K562 (cell line): ENCODE data around the gene ELK1. TPM values are rescaled to one million over a fixed set of nuclear protein-coding genes. Genes with fewer than 3 reads are reported as not detected.
A peak's percentile ranks its signal among the peaks of the same experiment; 100 is the strongest.

Experiments used
- ARID1B ChIP-seq: fragments of 450-650 bp; IDR thresholded peaks from 2 replicates; pipeline ENCODE4 v1.6.1; 2016; ENCODE audit warnings: antibody characterized with exemption, mild to moderate bottlenecking, inconsistent platforms
- CTBP1 ChIP-seq: fragments of 450-650 bp; IDR thresholded peaks from 2 replicates; pipeline ENCODE4 v1.6.1; 2016; ENCODE audit warnings: borderline replicate concordance
- CXXC5 ChIP-seq: fragments of 250-450 bp; sonication (Bioruptor Pico); IDR thresholded peaks from 2 replicates; pipeline ENCODE4 v1.8.0; 2022; ENCODE audit warnings: inconsistent platforms, mild to moderate bottlenecking, moderate library complexity
- EGR1 ChIP-seq: fragments of 450-650 bp; conservative IDR thresholded peaks from 2 replicates; pipeline ENCODE4 v1.6.1; 2017; ENCODE audit warnings: mild to moderate bottlenecking
- FOXA3 ChIP-seq, 2 experiments: fragments of 450-650 bp in 1 of 2; sonication (generic) in 1 of 2; formaldehyde crosslinking; IDR thresholded peaks in 1 of 2; conservative IDR thresholded peaks in 1 of 2; 2 replicates each; pipeline versions ENCODE4 v1.4.0 to v1.8.0; 2020 to 2022; ENCODE audit warnings: mild to moderate bottlenecking in 2 of 2, missing genetic modification reagents in 1 of 2
- FOXM1 ChIP-seq, 2 experiments: fragments of 450-650 bp in 1 of 2; sonication (generic) in 1 of 2; formaldehyde crosslinking in 1 of 2; IDR thresholded peaks; 2 replicates each; pipeline versions ENCODE4 v1.6.1 to v1.9.0; 2017 to 2022; ENCODE audit warnings: low read depth in 2 of 2, mild to moderate bottlenecking in 2 of 2, missing genetic modification reagents in 1 of 2, moderate library complexity in 1 of 2
- KHSRP ChIP-seq: fragments of 450-650 bp; IDR thresholded peaks from 2 replicates; pipeline ENCODE4 v1.6.1; 2017
- NCOA1 ChIP-seq: fragments of 450-650 bp; IDR thresholded peaks from 2 replicates; pipeline ENCODE4 v1.6.1; 2016; ENCODE audit warnings: low read depth
- RUNX1 ChIP-seq: sonication (generic); IDR thresholded peaks from 2 replicates; pipeline ENCODE4 v1.6.1; 2016; ENCODE audit warnings: antibody characterized with exemption, low read depth
- SMAD4 ChIP-seq: fragments of 250-450 bp; sonication (Bioruptor Pico); conservative IDR thresholded peaks from 2 replicates; pipeline ENCODE4 v1.8.0; 2021; ENCODE audit warnings: inconsistent platforms, mild to moderate bottlenecking, moderate library complexity
- SMC3 ChIP-seq: conservative IDR thresholded peaks from 2 replicates; pipeline ENCODE4 v1.6.1; 2011; ENCODE audit warnings: low read depth, low read length, improper control_type of control experiment; ENCODE audit not compliant: insufficient read depth
- STAT5A ChIP-seq: IDR thresholded peaks from 2 replicates; pipeline ENCODE4 v1.6.1; 2012; ENCODE audit warnings: low read length, inconsistent platforms, borderline replicate concordance
- TEAD1 ChIP-seq, 2 experiments: fragments of 450-650 bp in 1 of 2; sonication (generic) in 1 of 2; formaldehyde crosslinking; IDR thresholded peaks; 2 replicates each; pipeline versions ENCODE4 v1.4.0 to v1.8.0; 2020 to 2022; ENCODE audit warnings: mild to moderate bottlenecking in 2 of 2, missing genetic modification reagents in 1 of 2
- ZNF253 ChIP-seq: fragments of 250-450 bp; sonication (Bioruptor Pico); conservative IDR thresholded peaks from 2 replicates; pipeline ENCODE4 v1.6.1; 2021; ENCODE audit warnings: mild to moderate bottlenecking
- ZNF668 ChIP-seq: fragments of 250-450 bp; sonication (Bioruptor Pico); IDR thresholded peaks from 2 replicates; pipeline ENCODE4 v1.8.0; 2022; ENCODE audit warnings: mild to moderate bottlenecking, inconsistent platforms
- ZNF695 ChIP-seq: fragments of 450-650 bp; formaldehyde crosslinking; IDR thresholded peaks from 2 replicates; pipeline ENCODE4 v1.4.0; 2020; ENCODE audit warnings: mild to moderate bottlenecking, moderate library complexity
- polyA plus RNA-seq, 8 experiments: library from polyadenylated mRNA; depleted of rRNA in 4 of 8; stranded (reverse) in 5 of 8; unstranded in 3 of 8; fragments of >200 nt; fragmentation: Nextera tagmentation in 2 of 8; fragmentation: Illumina TruSeq in 1 of 8; extraction: Ambion mirVana in 2 of 8; extraction: Trizol in 1 of 8; gene quantifications; 2 replicates each; pipeline versions ENCODE4 v1.2.1 to v1.2.3, GENCODE V29; 2011 to 2014; ENCODE audit warnings: inconsistent platforms in 1 of 8, missing spikeins in 1 of 8
- total RNA-seq, 7 experiments: library from RNA; depleted of rRNA in 6 of 7; stranded (reverse); fragments of >200 nt in 6 of 7; fragmentation: Illumina TruSeq in 2 of 7; extraction: Trizol in 2 of 7; gene quantifications; 2 replicates each; pipeline versions ENCODE4 v1.2.1 to v1.2.3, GENCODE V29; 2011 to 2021; ENCODE audit warnings: low replicate concordance in 1 of 7
- TF ChIP-seq, protein P1 (sequence below): IDR thresholded peaks from 2 replicates; pipeline ENCODE4 v1.6.1; 2011; ENCODE audit warnings: borderline replicate concordance, low read depth, mild to moderate bottlenecking, moderate library complexity, low read length; ENCODE audit not compliant: insufficient read depth, poor library complexity, severe bottlenecking
- TF ChIP-seq, protein P2 (sequence below): sonication (generic); formaldehyde crosslinking; IDR thresholded peaks from 2 replicates; pipeline ENCODE4 v1.8.1; 2023; ENCODE audit warnings: mild to moderate bottlenecking, missing genetic modification reagents
- TF ChIP-seq, protein P3 (sequence below), 2 experiments: fragments of 150-350 bp in 1 of 2; IDR thresholded peaks; 2 replicates each; pipeline ENCODE4 v1.6.1; 2012 to 2016; ENCODE audit warnings: low read depth in 2 of 2, low read length in 2 of 2, mild to moderate bottlenecking in 1 of 2, moderate library complexity in 1 of 2
- TF ChIP-seq, protein P4 (sequence below): sonication (generic); formaldehyde crosslinking; IDR thresholded peaks from 2 replicates; pipeline ENCODE4 v1.9.0; 2022; ENCODE audit warnings: mild to moderate bottlenecking, missing genetic modification reagents

The ELK1 gene
- total and polyA plus RNA-seq, 9 of the 15 experiments (the other 6 are each of a cell fraction or from before 2014, with no cell fraction given): 4.4 to 74.9 (median 26.5) TPM

DNA sequence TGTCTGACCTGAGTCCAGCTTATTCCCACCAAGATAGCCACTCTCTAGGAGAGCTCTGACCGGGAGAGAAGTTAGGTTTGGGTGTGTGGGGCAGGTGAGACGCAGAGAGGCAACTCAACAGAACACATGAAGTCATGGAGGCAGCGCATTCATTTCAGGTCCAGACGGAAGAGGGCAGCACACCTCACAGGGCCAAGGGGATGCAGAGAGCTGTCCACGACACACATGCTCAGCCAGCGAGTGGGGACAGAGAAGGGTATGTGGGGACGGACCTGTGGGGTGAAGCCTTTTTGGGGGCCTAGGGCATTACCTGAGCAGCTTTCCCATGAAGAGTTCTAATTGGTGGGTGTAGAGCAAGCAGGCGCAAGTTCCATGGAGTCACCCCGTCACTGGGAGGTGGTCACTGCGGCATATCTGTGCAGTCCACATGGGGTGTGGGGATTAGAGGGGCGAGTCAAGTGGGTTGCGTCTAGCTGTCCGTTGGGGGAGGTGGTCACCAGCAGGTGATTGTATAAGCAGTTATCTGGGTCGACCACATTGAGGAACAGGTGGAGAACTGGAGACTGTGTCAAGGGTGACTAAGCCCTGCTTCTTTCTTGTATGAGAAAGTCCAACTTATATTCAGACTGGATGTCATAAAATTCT, 32.9 kb upstream of the ELK1 start (continued):
- TF ChIP-seq, protein P1, sequence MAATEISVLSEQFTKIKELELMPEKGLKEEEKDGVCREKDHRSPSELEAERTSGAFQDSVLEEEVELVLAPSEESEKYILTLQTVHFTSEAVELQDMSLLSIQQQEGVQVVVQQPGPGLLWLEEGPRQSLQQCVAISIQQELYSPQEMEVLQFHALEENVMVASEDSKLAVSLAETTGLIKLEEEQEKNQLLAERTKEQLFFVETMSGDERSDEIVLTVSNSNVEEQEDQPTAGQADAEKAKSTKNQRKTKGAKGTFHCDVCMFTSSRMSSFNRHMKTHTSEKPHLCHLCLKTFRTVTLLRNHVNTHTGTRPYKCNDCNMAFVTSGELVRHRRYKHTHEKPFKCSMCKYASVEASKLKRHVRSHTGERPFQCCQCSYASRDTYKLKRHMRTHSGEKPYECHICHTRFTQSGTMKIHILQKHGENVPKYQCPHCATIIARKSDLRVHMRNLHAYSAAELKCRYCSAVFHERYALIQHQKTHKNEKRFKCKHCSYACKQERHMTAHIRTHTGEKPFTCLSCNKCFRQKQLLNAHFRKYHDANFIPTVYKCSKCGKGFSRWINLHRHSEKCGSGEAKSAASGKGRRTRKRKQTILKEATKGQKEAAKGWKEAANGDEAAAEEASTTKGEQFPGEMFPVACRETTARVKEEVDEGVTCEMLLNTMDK: peak; percentile 26
- TF ChIP-seq SMAD4 (CRISPR knock-in tag): peak; percentile 98
- no peak for TF ChIP-seq ZNF253 (CRISPR knock-in tag)
- TF ChIP-seq CXXC5 (CRISPR knock-in tag): peak; percentile 94
- TF ChIP-seq ZNF668: no peak
- peak; percentile 85 for TF ChIP-seq NCOA1
- no peak for TF ChIP-seq ZNF695 (CRISPR knock-in tag)
- peak; percentile 99 for TF ChIP-seq ARID1B
- TF ChIP-seq TEAD1 (CRISPR knock-in tag; IDR thresholded peaks at IDR 0.05): peak in 1 of 2 experiments; percentile 67; a peak in 1 of 4 replicates
- TF ChIP-seq, protein P2, sequence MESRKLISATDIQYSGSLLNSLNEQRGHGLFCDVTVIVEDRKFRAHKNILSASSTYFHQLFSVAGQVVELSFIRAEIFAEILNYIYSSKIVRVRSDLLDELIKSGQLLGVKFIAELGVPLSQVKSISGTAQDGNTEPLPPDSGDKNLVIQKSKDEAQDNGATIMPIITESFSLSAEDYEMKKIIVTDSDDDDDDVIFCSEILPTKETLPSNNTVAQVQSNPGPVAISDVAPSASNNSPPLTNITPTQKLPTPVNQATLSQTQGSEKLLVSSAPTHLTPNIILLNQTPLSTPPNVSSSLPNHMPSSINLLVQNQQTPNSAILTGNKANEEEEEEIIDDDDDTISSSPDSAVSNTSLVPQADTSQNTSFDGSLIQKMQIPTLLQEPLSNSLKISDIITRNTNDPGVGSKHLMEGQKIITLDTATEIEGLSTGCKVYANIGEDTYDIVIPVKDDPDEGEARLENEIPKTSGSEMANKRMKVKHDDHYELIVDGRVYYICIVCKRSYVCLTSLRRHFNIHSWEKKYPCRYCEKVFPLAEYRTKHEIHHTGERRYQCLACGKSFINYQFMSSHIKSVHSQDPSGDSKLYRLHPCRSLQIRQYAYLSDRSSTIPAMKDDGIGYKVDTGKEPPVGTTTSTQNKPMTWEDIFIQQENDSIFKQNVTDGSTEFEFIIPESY (CRISPR knock-in tag): 0 out of 2 replicates have a peak, but pooled peaks have one; percentile 19
- 0 out of 4 replicates have a peak, but pooled peaks of 1 of the 2 experiments have one; percentile 13 for TF ChIP-seq FOXA3 (CRISPR knock-in tag; conservative IDR thresholded peaks at IDR 0.05 in 1 of 2, IDR thresholded peaks at IDR 0.05 in 1 of 2)
- TF ChIP-seq, protein P3, sequence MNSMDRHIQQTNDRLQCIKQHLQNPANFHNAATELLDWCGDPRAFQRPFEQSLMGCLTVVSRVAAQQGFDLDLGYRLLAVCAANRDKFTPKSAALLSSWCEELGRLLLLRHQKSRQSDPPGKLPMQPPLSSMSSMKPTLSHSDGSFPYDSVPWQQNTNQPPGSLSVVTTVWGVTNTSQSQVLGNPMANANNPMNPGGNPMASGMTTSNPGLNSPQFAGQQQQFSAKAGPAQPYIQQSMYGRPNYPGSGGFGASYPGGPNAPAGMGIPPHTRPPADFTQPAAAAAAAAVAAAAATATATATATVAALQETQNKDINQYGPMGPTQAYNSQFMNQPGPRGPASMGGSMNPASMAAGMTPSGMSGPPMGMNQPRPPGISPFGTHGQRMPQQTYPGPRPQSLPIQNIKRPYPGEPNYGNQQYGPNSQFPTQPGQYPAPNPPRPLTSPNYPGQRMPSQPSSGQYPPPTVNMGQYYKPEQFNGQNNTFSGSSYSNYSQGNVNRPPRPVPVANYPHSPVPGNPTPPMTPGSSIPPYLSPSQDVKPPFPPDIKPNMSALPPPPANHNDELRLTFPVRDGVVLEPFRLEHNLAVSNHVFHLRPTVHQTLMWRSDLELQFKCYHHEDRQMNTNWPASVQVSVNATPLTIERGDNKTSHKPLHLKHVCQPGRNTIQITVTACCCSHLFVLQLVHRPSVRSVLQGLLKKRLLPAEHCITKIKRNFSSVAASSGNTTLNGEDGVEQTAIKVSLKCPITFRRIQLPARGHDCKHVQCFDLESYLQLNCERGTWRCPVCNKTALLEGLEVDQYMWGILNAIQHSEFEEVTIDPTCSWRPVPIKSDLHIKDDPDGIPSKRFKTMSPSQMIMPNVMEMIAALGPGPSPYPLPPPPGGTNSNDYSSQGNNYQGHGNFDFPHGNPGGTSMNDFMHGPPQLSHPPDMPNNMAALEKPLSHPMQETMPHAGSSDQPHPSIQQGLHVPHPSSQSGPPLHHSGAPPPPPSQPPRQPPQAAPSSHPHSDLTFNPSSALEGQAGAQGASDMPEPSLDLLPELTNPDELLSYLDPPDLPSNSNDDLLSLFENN (IDR thresholded peaks at IDR 0.05; ENCODE audit: low read depth in 2 of 2, low read length in 2 of 2): peak in 1 of 2 experiments; percentile 95; a peak in 2 of 4 replicates
- TF ChIP-seq SMC3: 0 out of 2 replicates have a peak, but pooled peaks have one; percentile 24
- peak; percentile 59 for TF ChIP-seq EGR1
- TF ChIP-seq CTBP1: peak; percentile 85; the same call in 1 of the 2 replicates
- TF ChIP-seq, protein P4, sequence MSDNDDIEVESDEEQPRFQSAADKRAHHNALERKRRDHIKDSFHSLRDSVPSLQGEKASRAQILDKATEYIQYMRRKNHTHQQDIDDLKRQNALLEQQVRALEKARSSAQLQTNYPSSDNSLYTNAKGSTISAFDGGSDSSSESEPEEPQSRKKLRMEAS (CRISPR knock-in tag): peak; percentile 80
- peak; percentile 51; the same call in 1 of the 2 replicates for TF ChIP-seq KHSRP
- TF ChIP-seq FOXM1 (IDR thresholded peaks at IDR 0.05; ENCODE audit: low read depth): peak; percentile 86
- no peak for TF ChIP-seq FOXM1 (CRISPR knock-in tag; IDR thresholded peaks at IDR 0.05; ENCODE audit: low read depth)
- TF ChIP-seq STAT5A: peak; percentile 94
- TF ChIP-seq RUNX1: peak; percentile 59; the same call in 1 of the 2 replicates
